GM18873 (cell line): Measurements from ENCODE around the gene SAMM50.

Experiments
- ATAC-seq: cut with Tn5 transposase; IDR thresholded peaks from one replicate; pipeline ENCODE4 v1.9.1; 2021; ENCODE audit warnings: mild to moderate bottlenecking, moderate library complexity, moderate number of reproducible peaks; ENCODE audit not compliant: unreplicated experiment, low FRiP score

The SAMM50 gene

DNA sequence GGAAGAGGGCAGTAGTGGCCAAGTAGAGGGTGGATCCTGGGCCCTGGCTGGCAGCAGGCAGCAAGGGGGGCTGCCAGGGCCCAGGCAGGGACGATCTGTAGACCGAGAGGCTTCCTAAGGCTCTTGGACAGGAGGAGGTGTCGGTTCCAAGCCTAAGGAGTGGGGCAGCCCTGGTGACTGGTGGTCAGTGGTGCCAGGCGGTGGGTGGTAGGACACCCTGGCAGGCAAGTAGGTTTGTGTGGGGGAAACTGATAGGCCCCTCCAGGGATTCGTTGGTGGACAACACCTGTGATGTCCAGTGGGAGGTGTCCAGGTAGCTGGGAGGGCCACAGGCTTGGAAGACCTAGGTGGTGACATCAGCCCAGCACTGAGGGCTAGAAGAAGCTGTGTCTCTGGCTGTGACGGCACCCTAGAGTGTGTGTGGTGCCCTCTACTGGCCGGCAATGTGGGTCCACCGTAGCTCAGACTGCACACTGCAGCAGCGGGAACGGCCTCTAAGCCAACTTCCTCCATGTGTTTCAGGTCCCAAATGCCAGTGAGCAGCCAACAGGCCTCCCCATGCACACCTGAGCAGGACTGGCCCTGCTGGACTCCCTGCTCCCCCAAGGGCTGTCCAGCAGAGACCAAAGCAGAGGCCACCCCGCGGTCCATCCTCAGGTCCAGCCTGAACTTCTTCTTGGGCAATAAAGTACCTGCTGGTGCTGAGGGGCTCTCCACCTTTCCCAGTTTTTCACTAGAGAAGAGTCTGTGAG, 9.4 kb upstream of the SAMM50 start:
- ATAC-seq = no peak

GRCh38 chr22:43946384-43946667, 8.9 kb upstream of the SAMM50 start:
- ATAC-seq = no peak

DNA sequence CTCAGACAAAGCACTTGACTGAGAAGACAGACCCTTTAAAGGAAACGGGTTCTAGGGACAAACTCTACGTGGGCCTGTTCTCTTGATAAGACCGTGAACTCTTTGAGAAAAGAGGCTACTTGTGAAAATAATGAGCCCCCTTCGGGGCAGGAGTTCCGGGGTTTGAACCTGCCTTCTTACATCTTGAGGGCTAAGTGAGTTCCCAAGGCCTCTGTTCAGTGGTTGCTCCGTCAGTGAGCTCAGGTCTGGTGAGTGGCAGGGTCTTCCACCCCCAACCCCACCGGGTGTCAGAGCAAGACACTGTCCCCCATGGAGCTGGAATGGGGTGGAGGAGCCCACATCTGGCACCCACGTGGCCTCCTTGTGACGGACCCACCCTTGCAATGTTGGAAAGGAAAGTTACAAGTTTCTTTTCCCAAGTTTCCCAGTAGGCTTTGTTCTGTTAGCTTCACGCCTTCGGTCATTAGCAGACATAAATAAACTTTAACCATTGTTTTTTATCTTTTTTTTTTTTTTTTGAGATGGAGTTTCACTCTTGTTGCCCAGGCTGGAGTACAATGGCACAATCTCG, 6.3 kb upstream of the SAMM50 start:
- ATAC-seq = no peak

- no peak for ATAC-seq
Observed at GRCh38 chr22:43951391-43951790, 3.9 kb upstream of the SAMM50 start.

DNA sequence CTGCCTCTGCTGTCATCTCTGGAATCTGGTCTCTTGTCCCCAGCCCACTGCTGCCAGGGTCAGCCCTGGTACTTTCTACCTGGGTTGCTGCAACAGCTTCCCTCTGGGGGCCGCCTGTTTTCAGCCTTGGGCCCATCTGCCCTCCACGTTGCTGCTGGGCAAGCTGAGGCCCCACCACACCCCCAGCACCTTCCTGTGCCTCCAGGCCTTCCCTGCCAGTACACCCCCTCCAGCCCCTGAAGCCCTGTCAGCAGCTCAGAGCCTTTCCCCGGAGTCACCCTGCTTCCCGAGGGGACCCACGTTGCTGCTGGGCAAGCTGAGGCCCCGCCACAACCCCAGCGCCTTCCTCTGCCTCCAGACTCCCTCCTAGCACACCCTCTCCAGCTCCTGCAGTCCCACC, 3.3 kb upstream of the SAMM50 start:
- no peak for ATAC-seq

GRCh38 chr22:43953988-43954785, 1.1 kb upstream of the SAMM50 start:
- no peak for ATAC-seq

DNA sequence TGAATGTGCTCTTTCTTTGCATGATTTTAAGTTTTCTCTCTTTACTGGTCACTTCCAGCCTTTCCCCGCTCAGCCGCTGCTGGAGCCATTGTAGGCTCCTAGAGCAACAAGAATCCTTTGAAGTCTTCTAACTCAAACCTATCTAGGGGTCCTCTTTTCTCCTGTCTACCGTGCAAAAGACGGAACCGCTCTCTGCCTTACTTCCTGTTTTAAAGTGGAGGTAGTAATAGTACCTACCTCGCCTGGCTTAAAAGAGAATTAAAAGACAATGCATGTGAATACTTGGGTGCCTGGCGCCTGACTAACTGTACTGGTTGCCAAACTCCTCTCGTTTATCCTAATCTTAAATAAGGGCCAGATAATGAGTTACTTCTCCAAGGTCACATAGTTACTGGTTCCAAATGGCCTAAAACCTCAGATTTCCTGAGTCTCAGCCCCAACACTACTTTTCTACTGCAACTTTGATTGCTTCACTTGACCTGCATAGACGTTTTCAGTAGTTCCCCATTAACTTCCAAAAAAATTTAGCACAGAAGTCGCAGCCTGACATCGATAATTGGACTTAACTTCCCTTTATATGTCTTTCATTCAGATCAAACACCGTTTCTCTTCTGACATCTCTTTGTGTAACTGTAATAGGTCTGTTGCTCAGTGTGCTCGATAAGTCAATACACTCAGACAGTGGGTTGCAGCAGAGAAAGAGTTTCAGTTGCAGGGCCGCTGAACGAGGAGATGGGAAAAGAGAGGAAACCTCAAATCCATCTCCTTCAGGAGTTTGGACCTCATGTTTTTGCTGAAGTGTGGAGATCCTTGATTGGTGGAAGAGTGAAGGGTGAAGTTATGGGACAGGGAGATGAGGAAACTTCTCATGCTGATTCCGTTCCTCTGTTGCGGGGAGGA, 891 bp downstream of the SAMM50 start:
- no peak for ATAC-seq

GRCh38 chr22:43956805-43957463, 1.7 kb downstream of the SAMM50 start:
- no peak for ATAC-seq

GRCh38 chr22:43957871-43958270, 2.6 kb downstream of the SAMM50 start:
- ATAC-seq = no peak

GRCh38 chr22:43964314-43964857, 9.1 kb downstream of the SAMM50 start:
- ATAC-seq = no peak

GRCh38 chr22:43967069-43967468, 11.8 kb downstream of the SAMM50 start:
- no peak for ATAC-seq

GRCh38 chr22:43968614-43969013, 13.4 kb downstream of the SAMM50 start:
- ATAC-seq = no peak

GRCh38 chr22:43969021-43969878, 14.0 kb downstream of the SAMM50 start:
- ATAC-seq = no peak

DNA sequence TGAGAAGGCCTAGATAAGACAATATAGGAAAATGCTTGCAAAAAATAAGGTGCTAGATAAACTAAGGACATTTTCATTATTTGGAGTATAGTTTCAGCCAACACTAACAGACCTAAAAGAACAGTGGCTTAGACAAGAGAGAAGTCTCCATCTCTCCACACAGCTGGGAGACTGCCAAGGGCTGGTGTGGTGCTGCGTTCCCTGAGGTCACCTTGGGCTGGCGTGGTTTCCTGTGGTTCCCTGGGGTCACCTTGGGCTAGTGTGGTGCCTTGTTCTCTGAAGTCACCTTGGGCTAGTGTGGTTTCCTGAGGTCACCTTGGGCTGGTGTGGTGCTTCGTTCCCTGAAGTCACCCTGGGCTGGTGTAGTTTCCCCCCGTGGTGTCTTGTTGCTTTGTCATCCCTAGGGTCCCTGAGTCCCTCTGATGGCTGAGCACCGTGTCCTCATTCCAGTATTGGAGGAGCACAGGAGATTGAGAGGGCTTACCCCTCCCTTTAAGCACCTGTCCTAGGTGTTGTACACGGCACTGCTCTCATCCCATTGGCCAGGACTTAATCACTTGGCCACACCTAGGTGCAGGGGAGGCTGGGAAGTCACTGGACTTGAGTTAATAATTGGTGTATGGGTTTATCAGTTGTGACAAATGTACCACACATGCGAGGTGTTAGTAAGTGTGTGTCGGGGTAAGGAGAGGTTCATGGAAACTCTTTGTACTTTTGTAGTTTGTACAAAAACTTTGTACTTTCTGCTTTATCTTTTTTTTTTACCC, 14.9 kb downstream of the SAMM50 start:
- ATAC-seq = no peak

GRCh38 chr22:43971112-43971511, 15.9 kb downstream of the SAMM50 start:
- no peak for ATAC-seq

GRCh38 chr22:43972931-43973462, 17.8 kb downstream of the SAMM50 start:
- ATAC-seq = no peak

GRCh38 chr22:43974028-43974545, 18.8 kb downstream of the SAMM50 start:
- ATAC-seq = no peak

- no peak for ATAC-seq
Observed at GRCh38 chr22:43975041-43975440, 19.8 kb downstream of the SAMM50 start.
